SW 1271 (cell line): ENCODE measurements around the gene UBIAD1.
"Not testable (repeated sequence)": the region's sequence is repeated elsewhere in the genome, so short reads cannot be mapped to it uniquely, and the experiment has no call there.

Source experiments
- DNase-seq, 2 experiments: peaks; one replicate each; lab custom pipeline; 2025; lab: John Stamatoyannopoulos, UW

The UBIAD1 gene

GRCh38 chr1:11272832-11273594 is at the start of gene UBIAD1:
UBIAD1 (plus strand) TSS chr1:11273198; CDS start chr1:11273532, 334 bp downstream.
- DNase-seq: peak; percentile 21 to 74

GRCh38 chr1:11227106-11228077 is 45.6 kb upstream of the UBIAD1 start:
- DNase-seq: no peak

GRCh38 chr1:11229203-11229602 is 43.8 kb upstream of the UBIAD1 start:
- DNase-seq: no peak

- DNase-seq: no peak
Measured at GRCh38 chr1:11233208-11233607, 39.8 kb upstream of the UBIAD1 start.

- no peak for DNase-seq
Measured at GRCh38 chr1:11237356-11237755, 35.6 kb upstream of the UBIAD1 start.

GRCh38 chr1:11238311-11238710 is 34.7 kb upstream of the UBIAD1 start:
- no peak for DNase-seq

GRCh38 chr1:11245248-11245647 is 27.8 kb upstream of the UBIAD1 start:
- DNase-seq: no peak

GRCh38 chr1:11245904-11246719 is 26.9 kb upstream of the UBIAD1 start:
- no peak for DNase-seq

- DNase-seq: no peak
Measured at GRCh38 chr1:11248169-11248568, 24.8 kb upstream of the UBIAD1 start.

- no peak for DNase-seq
Measured at GRCh38 chr1:11252538-11252937, 20.5 kb upstream of the UBIAD1 start.

- DNase-seq: no peak
Measured at GRCh38 chr1:11253226-11253625, 19.8 kb upstream of the UBIAD1 start.

- DNase-seq: no peak
Measured at GRCh38 chr1:11256299-11256698, 16.7 kb upstream of the UBIAD1 start.

GRCh38 chr1:11262171-11263049 is 10.6 kb upstream of the UBIAD1 start, which contains the start of gene MTOR:
MTOR (minus strand) TSS chr1:11262551; CDS start chr1:11259409, 3,142 bp downstream.
- peak; percentile 98 to 99 for DNase-seq

GRCh38 chr1:11266268-11267074 is 6.5 kb upstream of the UBIAD1 start:
- DNase-seq: no peak

GRCh38 chr1:11267350-11268337 is 5.4 kb upstream of the UBIAD1 start:
- DNase-seq: not testable (repeated sequence)

GRCh38 chr1:11272544-11272831 is 510 bp upstream of the UBIAD1 start:
- no peak for DNase-seq

GRCh38 chr1:11273595-11274234 is 717 bp downstream of the UBIAD1 start:
- no peak for DNase-seq

GRCh38 chr1:11279152-11279551 is 6.2 kb downstream of the UBIAD1 start:
- no peak for DNase-seq
